ENCODE measurements around the gene C10orf90. TPM values are rescaled to one million over a fixed set of nuclear protein-coding genes. Genes with fewer than 3 reads are reported as not detected.

C10orf90 gene
- total and polyA plus RNA-seq, 7 donors = 0.03 to 1.1 (median 0.33) TPM; not detected in 4

DNA sequence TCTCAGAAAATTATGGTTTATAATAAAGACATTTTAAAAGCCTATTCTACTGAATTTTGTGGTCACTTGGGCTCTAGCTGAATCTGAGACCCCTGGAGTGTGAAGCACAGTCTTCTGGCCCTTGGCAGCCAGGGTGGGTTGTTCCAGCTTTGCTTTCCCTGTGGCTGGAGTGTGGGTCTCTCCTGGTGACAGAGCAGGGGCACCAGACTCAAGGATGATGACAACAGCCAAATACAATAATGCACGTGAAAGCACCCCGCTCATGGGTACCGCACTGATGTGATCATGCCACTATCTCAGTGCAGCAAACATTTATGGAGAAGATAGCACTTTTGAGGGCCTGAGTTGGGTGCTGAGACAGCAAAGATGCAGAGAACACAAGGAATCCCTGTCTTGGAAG is 147.4 kb downstream of the C10orf90 start:
- peaks cover 0 to 5% (median 0%) of the 10 kb centered on the region in 3 donors for H3K27me3 ChIP-seq
- TF ChIP-seq POLR2A (IDR thresholded peaks at IDR 0.05) = no peak
- TF ChIP-seq, protein P1, sequence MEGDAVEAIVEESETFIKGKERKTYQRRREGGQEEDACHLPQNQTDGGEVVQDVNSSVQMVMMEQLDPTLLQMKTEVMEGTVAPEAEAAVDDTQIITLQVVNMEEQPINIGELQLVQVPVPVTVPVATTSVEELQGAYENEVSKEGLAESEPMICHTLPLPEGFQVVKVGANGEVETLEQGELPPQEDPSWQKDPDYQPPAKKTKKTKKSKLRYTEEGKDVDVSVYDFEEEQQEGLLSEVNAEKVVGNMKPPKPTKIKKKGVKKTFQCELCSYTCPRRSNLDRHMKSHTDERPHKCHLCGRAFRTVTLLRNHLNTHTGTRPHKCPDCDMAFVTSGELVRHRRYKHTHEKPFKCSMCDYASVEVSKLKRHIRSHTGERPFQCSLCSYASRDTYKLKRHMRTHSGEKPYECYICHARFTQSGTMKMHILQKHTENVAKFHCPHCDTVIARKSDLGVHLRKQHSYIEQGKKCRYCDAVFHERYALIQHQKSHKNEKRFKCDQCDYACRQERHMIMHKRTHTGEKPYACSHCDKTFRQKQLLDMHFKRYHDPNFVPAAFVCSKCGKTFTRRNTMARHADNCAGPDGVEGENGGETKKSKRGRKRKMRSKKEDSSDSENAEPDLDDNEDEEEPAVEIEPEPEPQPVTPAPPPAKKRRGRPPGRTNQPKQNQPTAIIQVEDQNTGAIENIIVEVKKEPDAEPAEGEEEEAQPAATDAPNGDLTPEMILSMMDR (IDR thresholded peaks at IDR 0.05) = no peak
- DNase-seq = no peak
- no peak overlapping the region for H3K27ac ChIP-seq
- intact Hi-C loops (cut with DNase I) = no loop called here
- H3K4me3 ChIP-seq = no peak overlapping the region
- H3K36me3 ChIP-seq = no peaks in the 10 kb centered on the region
- WGBS, 2 donors = 75 to 81% methylated on average over 3 of the region's 3 CpGs
- no peaks in the 10 kb centered on the region for H3K4me1 ChIP-seq
- no peaks in the 10 kb centered on the region for H3K9me3 ChIP-seq

DNA sequence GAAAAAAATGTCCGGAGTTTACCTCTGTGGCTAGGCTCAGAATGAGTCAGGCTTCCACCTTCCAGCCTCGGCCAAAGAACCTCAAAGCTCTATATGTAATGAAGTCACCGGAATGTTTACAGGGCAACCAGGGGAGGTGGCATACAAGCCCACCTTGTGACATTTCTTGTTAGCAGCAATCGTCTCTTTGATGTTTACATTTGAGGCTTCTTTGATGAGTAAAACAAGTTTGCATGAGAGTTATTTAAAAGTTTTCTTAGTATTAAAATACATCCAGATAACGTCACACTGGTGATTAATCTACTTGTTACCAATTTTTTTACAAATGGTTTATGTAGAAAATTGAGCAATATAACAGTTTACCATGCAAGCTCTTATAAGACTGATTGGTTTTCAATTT is 149.1 kb downstream of the C10orf90 start:
- Histone ChIP-seq H3K36me3 (no peaks in the 10 kb centered on the region), H3K4me1 (no peaks in the 10 kb centered on the region), H3K27me3 (peaks cover 0 to 5% (median 0%) of the 10 kb centered on the region in 3 donors), H3K4me3 (no peak overlapping the region), H3K9me3 (no peaks in the 10 kb centered on the region), H3K27ac (no peak overlapping the region)
- intact Hi-C loops (cut with DNase I) = no loop called here
- DNase-seq = no peak
- WGBS, 2 donors = 57 to 66% methylated on average over 5 of the region's 5 CpGs
- TF ChIP-seq POLR2A (IDR thresholded peaks at IDR 0.05) = no peak
- TF ChIP-seq EP300 (IDR thresholded peaks at IDR 0.05) = no peak
- no peak for TF ChIP-seq POLR2AphosphoS5 (IDR thresholded peaks at IDR 0.05)
- TF ChIP-seq, protein P1 (IDR thresholded peaks at IDR 0.05) = no peak

DNA sequence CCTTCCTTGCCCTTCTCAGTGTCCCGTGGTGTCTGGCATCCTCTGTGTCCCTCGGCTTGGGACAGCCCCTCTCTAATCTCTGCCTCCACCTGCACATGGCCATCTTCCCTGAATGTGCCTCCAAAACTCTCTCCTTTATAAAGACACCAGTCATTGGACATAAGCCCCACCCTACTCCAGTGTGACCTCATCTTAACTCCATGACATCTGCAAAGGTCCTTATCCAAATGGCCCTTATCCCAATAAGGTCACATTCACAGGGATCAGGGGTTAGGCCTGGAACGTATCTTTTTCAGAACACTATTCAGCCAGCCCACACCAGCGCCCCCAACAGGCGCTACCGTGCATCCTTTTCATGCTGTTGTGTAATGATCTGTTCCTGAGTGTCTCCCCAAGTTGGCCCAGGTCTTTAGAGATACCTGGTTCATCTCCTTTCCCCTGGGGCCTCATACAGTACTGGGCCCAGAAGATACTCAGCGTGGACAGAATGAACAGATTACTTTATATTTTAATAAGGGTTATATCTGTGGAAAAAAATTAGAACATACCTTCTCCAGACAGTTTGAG is 149.7 kb downstream of the C10orf90 start:
- TF ChIP-seq POLR2A (IDR thresholded peaks at IDR 0.05) = no peak
- no peak for TF ChIP-seq EP300 (IDR thresholded peaks at IDR 0.05)
- no peak for TF ChIP-seq POLR2AphosphoS5 (IDR thresholded peaks at IDR 0.05)
- TF ChIP-seq, protein P1 (IDR thresholded peaks at IDR 0.05) = no peak
- Histone ChIP-seq H3K4me3 (no peak overlapping the region), H3K27ac (no peak overlapping the region), H3K27me3 (peaks cover 0 to 5% (median 0%) of the 10 kb centered on the region in 3 donors), H3K36me3 (no peaks in the 10 kb centered on the region), H3K4me1 (no peaks in the 10 kb centered on the region), H3K9me3 (no peaks in the 10 kb centered on the region)
- DNase-seq = no peak
- intact Hi-C loops (cut with DNase I) = no loop called here
- WGBS, 2 donors = 71 to 79% methylated on average over 7 of the region's 7 CpGs

DNA sequence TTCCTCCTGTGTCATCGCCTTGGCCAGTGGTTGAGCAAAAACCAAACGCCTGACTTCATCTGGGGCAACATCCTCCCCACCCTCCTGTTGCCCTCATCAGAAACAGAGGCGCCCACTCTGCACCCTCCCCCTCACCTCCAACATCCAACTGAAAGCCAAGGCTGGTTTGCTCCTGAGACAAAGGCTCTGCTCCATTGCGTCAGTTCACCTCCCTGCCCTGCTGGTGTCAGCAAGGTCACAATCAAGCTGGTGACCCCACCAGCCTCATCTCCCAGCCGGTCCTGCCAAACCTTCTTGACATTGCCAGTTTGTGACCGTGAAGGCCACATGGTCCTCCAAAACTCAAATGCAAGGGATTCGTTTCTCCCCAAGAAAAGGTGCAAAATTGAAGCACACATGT is 150.5 kb downstream of the C10orf90 start:
- H3K4me3 ChIP-seq = no peak overlapping the region
- intact Hi-C loops (cut with DNase I) = no loop called here
- no peaks in the 10 kb centered on the region for H3K36me3 ChIP-seq
- H3K27ac ChIP-seq = no peak overlapping the region
- no peaks in the 10 kb centered on the region for H3K9me3 ChIP-seq
- TF ChIP-seq, protein P1 (IDR thresholded peaks at IDR 0.05) = no peak
- no peak for TF ChIP-seq EP300 (IDR thresholded peaks at IDR 0.05)
- no peak for TF ChIP-seq POLR2AphosphoS5 (IDR thresholded peaks at IDR 0.05)
- no peak for TF ChIP-seq POLR2A (IDR thresholded peaks at IDR 0.05)
- H3K4me1 ChIP-seq = no peaks in the 10 kb centered on the region
- 80 to 83% methylated on average over 7 of the region's 7 CpGs for WGBS, 2 donors
- DNase-seq = no peak
- peaks cover 0 to 5% (median 0%) of the 10 kb centered on the region in 3 donors for H3K27me3 ChIP-seq

DNA sequence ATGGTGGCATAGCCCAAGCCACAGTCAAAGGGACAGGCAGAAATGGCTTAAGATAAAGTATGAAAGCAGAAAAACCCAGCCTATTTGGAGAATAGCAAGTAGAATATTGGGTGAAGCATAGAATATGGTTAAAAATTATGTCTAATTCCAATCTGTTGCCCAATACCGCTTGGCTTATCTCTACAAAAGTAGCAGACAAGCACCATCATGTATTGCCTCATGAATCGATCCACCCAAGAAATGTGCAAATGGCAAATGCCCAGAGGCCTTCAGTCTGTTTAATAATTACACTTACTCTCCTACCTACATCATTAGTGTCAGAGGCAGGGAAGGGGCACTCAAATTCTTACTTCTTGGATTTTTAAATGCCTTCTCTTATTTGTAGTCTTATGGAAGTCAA is 151.3 kb downstream of the C10orf90 start:
- WGBS, 2 donors = 87 to 91% methylated on average over 2 of the region's 2 CpGs
- Histone ChIP-seq H3K36me3 (no peaks in the 10 kb centered on the region), H3K27ac (no peak overlapping the region), H3K9me3 (no peaks in the 10 kb centered on the region), H3K4me1 (no peaks in the 10 kb centered on the region), H3K27me3 (peaks cover 0 to 2% (median 0%) of the 10 kb centered on the region in 3 donors), H3K4me3 (no peak overlapping the region)
- no peak for TF ChIP-seq EP300 (IDR thresholded peaks at IDR 0.05)
- TF ChIP-seq, protein P1 (IDR thresholded peaks at IDR 0.05) = no peak
- no peak for TF ChIP-seq POLR2AphosphoS5 (IDR thresholded peaks at IDR 0.05)
- TF ChIP-seq POLR2A (IDR thresholded peaks at IDR 0.05) = no peak
- DNase-seq = no peak
- intact Hi-C loops (cut with DNase I) = no loop called here
